ENCODE data around the gene PTH2.

PTH2 gene

DNA sequence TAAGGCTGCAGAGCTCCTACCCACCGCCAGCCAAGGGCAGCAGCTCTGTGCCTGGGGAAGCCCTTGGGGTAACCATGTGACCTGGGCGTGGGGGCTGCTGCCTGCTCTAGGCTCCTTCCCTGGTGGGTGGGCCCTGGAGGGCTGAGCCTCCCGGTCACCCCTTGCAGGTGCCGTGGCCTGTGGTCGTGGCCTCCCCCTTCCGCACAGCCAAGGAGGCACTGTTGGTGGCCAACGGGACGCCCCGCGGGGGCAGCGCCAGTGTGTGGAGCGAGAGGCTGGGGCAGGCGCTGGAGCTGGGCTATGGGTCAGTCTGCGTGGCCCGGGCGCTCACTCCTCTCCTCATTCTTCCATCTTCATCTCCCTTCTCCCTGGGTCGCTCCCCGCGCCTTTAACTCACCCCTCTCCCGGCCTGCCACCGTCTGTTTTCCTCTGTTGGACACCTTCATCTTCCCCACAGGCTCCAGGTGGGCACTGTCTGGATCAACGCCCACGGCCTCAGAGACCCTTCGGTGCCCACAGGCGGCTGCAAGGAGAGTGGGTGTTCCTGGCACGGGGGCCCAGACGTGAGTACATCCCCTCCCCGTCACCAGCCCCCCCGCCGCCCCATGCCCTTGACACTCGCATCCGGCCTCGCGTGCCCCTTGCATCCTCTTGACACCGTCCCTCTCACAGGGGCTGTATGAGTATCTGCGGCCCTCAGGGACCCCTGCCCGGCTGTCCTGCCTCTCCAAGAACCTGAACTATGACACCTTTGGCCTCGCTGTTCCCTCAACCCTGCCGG is 40.9 kb upstream of the PTH2 start:
- TF ChIP-seq CTCF (IDR thresholded peaks at IDR 0.05) = no peak

DNA sequence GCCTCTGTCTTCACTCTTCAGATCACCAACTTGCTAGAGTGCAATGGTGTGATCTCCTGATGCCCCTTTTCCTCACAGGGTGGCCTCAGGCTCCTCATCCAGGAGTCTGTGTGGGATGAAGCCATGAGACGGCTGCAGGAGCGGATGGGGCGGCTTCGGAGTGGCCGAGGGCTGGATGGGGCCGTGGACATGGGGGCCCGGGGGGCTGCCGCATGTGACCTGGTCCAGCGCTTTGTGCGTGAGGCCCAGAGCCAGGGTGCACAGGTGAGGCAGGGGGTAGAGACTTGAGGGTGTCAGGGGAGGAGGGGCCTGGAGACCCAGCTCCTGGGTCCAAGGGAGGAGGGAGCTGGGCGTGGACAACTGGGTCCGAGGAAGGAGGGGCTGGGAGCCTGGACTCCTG is 39.3 kb upstream of the PTH2 start:
- no peak for TF ChIP-seq CTCF (IDR thresholded peaks at IDR 0.05)

DNA sequence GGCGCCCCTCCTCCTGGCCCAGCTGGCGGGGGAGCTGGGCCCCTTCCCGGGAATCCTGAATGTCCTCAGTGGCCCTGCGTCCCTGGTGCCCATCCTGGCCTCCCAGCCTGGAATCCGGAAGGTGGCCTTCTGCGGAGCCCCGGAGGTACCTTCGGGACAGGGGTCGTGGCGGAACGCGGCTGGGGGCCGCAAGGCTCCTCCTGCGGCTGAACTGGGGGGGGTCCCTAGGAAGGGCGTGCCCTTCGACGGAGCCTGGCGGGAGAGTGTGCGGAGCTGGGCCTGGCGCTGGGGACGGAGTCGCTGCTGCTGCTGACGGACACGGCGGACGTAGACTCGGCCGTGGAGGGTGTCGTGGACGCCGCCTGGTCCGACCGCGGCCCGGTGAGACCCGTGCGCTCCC is 38.4 kb upstream of the PTH2 start:
- TF ChIP-seq CTCF (IDR thresholded peaks at IDR 0.05) = no peak

DNA sequence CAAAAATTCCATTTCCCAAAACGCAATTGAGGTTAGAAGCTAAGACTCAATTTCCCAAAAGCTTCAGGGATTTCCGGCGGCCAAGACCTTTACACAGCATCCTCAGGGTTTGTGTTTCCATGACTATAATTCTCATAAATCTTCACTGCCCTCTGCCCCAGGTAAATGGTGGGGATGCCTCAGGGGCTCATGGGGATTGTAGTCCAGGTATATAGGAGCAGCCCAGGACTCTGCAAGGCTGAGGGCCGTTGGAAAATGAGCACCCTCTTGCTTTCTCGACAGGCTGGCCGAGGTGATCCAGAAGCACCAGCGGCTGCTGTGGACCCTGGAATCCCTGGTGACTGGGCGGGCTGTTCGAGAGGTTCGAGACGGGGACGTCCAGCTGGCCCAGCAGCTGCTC is 36.1 kb upstream of the PTH2 start:
- TF ChIP-seq CTCF (IDR thresholded peaks at IDR 0.05) = no peak

DNA sequence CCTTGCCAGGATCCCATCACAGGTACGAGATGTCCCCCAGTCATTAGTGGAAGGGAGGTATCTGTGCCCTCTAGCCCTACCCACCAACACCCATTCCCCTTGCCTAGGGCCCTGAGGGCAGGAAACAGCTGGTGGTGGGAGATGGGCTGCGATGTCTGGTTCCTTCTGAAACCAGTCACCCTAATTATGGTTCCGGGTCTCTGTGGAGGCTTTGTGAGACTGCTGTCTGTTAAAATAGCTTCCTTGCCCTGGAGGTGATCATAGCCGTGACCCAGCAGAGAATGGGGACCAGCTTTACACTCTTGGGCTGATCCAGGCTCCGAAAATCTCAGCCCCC is 35.3 kb upstream of the PTH2 start:
- TF ChIP-seq CTCF (IDR thresholded peaks at IDR 0.05) = no peak

- no peak for TF ChIP-seq CTCF (IDR thresholded peaks at IDR 0.05)
These were observed 33.1 kb upstream of the PTH2 start for GRCh38 chr19:49456326-49456725.

- TF ChIP-seq CTCF (IDR thresholded peaks at IDR 0.05) = no peak
These were observed 32.5 kb upstream of the PTH2 start for GRCh38 chr19:49455773-49456172.

DNA sequence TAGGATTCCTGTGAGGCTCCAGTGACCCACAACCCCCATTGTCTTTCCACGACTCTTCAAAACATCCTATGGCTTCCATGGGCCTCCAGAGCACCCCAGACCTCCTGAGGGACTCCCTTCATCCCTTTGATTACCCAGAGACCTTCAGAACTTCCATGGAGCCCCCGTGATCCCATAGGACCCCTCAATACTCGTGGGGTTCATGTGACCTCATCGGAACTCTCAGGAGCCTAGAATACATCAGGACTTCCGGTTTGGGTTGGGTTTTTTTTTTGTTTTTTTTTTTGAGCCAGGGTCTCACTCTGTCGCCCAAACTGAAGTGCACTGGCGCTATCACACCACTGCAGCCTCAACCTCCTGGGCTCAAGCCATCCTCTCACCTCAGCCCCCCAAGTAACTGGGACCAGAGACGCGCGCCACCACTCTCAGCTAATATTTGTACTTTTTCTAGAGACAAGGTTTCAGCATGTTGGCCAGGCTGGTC is 30.6 kb upstream of the PTH2 start:
- no peak for TF ChIP-seq CTCF (IDR thresholded peaks at IDR 0.05)
